Measurements from ENCODE around the gene PRDM16. TPM values are rescaled to one million over a fixed set of nuclear protein-coding genes. Genes with fewer than 3 reads are reported as not detected.

The PRDM16 gene
- total RNA-seq, 1 experiment from 2014 or later = not detected

DNA sequence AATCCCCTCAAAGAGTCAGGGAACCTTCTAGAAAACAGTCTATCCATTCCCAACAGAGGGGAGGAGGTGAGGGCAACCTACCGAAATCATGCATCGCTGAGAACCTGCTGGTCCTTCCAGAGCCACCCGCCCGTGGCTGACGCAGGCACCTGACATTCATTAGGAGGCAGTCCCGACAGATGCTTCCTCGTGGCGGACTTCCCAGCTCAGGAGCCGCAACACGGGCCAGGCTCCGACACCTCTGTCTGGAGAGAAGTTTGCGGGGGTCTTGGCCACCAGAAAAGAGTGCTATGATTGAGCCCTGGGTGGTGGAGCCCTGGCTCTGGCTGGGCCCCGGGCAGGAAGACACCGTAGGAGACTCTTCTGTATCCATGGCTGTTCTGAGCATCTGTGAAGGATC lies 299.1 kb downstream of the PRDM16 start:
- no peak for DNase-seq (ENCODE audit: low read depth)

DNA sequence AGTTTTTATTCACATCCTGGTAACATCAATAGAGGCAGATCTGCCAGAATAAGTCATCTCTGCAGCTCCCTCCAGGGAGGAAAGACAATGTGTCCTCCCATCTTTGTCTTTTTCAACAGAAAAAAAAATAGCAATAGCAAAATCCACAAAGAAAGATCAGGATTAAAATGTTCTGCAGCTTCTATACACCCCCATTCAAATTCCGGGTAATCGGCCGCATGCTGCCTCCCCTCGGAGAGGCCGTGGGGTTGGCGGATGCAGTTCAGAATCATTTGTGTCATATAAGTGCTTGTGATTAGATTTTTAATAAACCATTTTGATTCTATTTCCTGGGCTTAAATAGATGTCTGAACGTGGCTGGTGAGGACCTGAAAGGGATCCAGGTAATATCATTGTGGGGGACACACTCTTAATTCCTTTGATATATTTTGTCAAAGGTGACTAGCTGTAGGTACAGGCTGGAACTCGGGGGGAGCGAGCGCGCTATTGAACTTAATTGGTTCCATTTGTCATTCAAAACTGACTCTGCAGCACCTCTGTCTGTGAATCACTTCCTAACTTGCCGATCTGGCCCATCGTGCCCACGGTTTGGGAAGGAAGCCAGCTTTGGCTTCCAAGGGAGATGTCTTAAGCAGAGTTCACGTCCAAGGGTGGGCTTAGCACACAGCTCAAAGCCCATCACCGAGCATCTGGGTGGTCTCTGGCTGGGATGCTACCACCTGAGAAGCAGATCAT lies 299.9 kb downstream of the PRDM16 start:
- DNase-seq (ENCODE audit: low read depth) = no peak

DNA sequence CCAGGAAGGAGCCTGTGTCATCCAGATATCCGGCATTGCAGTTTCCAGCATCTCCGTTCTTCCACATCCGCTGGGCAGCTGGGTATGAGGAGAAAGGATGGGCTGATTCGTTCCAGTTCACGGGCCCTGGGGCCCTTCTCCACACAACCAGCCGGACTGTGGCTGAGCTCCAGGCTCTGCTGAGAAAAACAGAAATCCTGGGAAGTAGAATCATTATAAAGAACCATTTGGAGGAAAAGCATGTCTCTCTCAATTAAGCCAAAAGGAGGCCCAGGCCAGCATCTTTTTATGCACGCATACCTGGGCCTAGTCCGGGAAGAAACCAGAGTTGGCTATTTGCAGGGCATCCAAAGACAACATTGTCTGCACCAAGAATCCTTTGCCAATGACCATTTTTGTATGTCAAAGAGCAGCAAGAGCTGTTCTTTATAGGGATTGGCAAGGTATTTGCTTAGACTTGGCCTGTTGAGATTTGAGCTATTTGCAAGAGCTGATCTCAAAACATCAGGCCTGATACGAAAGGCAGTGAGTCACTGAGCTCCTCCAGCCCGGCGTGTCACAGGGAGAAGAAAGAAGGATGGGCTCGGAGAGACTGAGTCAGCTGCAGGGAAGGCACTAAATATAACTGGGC lies 300.6 kb downstream of the PRDM16 start:
- DNase-seq (ENCODE audit: low read depth) = peak; percentile 38

- DNase-seq (ENCODE audit: low read depth) = no peak
Observed at GRCh38 chr1:3370856-3371703, 302.1 kb downstream of the PRDM16 start.

- no peak for DNase-seq (ENCODE audit: low read depth)
Observed at GRCh38 chr1:3372317-3372716, 303.3 kb downstream of the PRDM16 start.

DNA sequence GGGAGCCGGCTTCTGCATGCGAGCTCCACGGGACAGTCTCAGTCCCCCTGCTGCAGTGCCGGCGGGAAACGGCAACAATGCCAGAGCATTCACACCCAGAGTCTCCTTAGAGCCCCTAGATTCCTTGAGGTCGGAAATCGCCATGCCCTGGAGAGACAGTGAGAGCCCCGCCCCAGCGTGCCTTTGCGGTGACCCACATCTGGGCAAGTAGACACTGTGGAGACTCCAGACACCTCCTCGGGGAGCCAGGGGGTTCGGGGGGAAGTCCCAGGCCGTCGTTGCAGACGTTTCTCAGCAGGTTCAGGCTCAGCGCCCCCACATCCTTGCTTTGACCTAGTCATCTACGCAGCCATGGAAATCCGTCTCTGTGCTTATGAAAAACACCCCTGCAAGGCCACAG lies 304.2 kb downstream of the PRDM16 start:
- DNase-seq (ENCODE audit: low read depth) = no peak

DNA sequence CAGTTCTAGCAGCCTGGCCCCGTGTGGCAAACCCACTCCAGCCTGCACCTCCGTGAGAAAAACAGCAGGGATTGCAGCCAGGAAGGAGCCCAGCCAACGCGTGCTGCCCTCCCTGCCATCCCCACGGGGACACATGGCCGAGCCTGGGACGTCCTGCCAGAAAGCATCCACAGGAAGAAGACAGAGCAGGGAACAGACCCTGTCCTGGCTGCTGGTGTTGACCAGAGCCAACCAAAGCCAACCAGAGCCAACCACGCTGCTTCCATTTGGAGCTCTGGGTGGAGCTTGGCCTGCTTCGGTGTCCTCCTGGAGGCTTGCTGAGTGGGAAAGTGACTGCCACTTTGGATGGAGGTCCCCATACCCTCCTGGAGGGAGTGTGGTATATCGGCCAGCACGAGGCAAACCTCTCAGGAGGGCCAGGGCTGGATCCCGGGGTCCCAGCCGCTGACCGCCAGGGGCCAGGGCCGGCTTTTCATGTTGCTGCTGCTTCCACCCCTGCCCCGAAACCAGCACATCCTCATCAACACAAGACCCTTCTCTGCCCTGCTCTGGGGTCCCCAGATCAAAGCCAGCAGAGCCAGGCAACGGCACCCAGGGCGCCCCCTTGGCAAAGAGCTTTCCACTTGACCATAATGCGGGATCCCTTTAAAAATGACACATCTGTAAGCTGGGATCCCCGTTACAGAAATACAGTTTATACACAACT lies 304.9 kb downstream of the PRDM16 start:
- no peak for DNase-seq (ENCODE audit: low read depth)

DNA sequence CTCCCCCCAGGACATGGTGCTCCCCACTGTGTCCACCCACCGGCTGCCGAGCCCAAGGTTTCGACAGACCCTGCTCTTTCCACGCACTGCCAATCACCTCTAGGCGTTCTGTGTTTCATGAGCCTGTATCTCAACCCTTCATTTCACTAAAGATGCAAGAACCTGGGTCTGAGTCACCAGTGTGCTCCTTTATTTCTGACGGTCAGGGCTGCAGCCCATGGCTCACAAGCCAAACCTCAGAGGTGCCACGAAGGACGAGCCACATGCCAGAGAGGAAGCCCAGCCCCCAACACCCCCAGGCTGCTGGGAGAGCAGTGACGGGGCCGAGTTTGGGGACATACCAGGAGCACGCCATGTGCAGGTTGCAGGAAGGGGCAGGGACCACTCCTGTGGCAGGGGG lies 306.2 kb downstream of the PRDM16 start:
- DNase-seq (ENCODE audit: low read depth) = no peak

GRCh38 chr1:3377166-3377565 lies 308.2 kb downstream of the PRDM16 start:
- no peak for DNase-seq (ENCODE audit: low read depth)

DNA sequence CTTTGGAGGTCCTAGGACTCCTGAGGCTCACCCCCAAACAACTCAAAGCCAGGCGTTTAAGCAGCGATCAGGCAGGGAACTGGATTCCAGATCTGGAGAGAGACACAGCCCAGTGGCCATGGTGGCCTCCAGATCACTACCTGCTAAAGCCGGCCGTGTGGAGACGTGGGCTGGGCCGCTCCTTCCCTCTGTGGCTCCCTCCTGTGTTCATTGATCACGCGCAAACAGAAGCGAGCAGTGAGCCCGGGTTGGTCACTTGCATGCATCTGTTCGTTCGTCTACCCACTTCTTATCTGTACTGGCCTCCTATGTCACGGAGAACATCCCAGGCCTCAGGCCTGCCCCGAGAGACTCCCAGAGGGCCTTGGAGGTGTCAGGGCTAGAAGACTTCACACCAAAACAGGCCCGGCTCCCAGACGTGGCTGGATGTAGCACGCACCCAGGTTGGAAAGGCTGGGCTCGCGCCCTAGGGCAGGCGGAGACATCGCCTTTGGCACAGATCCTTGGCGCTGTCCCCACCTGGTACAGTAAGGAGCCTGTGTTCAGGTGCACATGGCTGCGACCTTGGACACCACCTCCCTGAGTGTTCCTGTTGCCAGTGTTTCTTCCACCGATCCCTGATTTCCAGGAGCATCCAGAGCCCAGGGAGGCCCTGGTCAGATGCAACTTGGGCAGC lies 308.7 kb downstream of the PRDM16 start:
- DNase-seq (ENCODE audit: low read depth) = no peak

GRCh38 chr1:3378411-3379208 lies 309.6 kb downstream of the PRDM16 start:
- no peak for DNase-seq (ENCODE audit: low read depth)

GRCh38 chr1:3379934-3380333 lies 310.9 kb downstream of the PRDM16 start:
- DNase-seq (ENCODE audit: low read depth) = no peak

GRCh38 chr1:3380469-3380868 lies 311.5 kb downstream of the PRDM16 start:
- no peak for DNase-seq (ENCODE audit: low read depth)

GRCh38 chr1:3381901-3382300 lies 312.9 kb downstream of the PRDM16 start:
- no peak for DNase-seq (ENCODE audit: low read depth)

DNA sequence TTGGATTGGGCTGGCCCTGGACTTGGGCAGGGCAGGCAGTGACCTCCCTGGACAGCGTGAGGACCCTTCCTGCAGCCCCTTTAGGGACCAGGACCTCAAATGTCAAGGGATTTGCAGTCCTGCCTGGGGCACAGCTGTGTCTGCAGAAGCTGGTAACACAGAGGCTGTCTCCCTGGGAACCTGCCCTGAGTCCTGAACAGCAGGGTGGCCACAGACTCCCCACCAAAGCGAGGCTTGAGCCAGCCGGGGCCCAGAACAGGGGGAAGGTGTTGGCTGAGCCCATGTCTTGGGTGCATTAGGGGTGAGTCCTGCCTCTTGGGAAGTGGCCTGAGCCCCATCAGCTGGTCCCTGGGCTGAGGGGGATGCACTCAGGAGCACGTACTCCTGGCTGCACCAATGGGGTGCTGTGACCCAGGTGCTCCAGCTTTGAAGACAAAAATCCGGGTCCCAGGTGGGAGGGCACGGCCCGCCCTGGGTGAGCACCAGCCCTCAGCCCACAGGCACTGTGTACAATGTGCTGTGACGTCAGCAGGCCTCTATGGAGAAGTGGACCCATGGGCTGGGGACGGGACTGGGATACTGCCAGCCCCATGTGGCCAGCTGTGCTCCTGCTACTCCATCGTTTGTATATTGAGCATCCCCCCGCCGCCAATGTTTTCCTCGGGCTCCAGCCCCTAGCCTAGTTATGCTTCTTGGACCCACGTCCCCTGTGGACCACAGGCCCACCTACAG lies 313.5 kb downstream of the PRDM16 start:
- no peak for DNase-seq (ENCODE audit: low read depth)

DNA sequence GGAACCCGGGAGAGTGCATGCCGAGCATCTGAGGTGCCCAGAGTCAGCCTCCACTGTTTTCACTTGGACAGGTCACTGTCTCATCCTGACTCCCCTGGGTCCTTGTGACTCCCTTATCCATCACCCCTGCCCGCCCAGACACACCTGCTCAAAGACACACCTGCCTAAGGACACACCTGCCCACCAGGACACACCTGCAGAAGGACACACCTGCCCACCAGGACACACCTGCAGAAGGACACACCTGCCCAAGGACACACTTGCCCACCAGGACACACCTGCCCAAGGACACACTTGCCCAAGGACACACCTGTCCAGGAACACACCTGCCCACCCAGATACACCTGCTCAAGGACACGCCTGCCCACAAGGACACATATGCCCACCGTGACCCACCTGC lies 314.7 kb downstream of the PRDM16 start:
- DNase-seq (ENCODE audit: low read depth) = no peak

DNA sequence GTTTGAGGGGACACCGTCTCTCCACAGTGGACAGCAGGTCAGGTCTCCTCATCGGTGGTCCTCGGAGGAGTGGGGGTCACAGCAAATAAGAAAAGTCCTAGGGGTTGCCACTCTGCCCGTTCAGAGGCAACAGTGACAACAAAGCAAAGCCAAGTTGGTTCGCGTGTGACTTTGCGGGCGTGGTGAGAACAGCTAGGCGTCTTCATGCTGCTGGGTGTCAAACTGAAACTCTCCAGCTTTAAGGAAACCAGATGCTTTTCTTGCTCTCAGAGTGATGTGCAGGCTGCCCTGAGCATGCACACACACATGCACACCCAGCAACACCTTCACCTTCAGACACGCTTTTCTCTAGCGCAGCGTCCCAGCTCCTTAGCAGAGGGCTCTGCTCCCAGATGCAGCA lies 315.4 kb downstream of the PRDM16 start:
- DNase-seq (ENCODE audit: low read depth) = no peak

DNA sequence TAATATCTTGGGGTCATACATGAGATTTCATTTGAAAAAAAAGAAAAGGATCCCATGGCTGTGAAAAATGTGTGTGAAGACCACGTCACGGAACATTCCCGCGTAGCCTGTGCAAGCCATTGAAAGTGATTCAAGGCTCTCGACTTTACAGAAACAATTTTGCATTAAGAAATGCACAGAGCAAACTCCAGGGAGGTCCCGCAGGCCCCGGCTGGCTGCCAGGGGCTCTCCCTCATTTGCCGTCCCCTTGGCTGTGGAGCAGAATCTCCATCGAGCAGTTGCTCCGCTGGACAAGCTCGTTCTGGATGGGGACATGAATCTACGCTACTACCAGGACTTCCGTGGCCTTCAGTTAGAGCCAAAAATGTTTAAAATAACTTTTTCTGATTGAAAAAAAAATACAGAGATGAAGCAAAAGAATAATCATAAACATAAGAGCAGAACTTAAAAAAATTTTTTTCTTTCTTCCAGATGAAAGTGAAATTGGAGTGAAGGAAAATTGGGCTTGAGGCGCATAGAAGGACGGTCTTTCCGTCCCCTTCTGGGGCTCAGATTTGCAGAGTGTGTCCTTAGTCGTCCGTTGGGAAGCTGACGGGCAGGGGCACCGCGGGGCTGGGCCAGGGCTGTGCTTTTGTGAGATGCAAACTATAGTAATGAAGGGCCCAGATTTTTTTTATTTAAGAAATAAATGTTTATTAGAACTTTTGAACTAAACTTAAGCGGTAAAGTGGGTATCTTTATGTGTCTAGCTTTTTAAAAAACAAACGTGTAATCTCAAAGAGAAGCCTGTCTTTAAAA lies 317.4 kb downstream of the PRDM16 start:
- no peak for DNase-seq (ENCODE audit: low read depth)

- no peak for DNase-seq (ENCODE audit: low read depth)
Observed at GRCh38 chr1:3387401-3387800, 318.4 kb downstream of the PRDM16 start.
